Large intestine (tissue), 3 donors: ENCODE data around the gene KCNQ1OT1. TPM values are rescaled to one million over a fixed set of nuclear protein-coding genes. Genes with fewer than 3 reads are reported as not detected.

Source experiments
- DNase-seq, 2 donors: peaks; one replicate each; pipeline versions ENCODE4 v3.0.0 to v3.0.0-alpha.2; 2013
- H3K27ac ChIP-seq: one replicate; pipeline ENCODE4 v1.5.1; 2013; ENCODE audit warnings: low read length
- H3K27me3 ChIP-seq: 2 replicates; pipeline ENCODE4 v1.6.1; 2013; ENCODE audit warnings: low read length; ENCODE audit not compliant: control insufficient read depth, insufficient read depth
- H3K36me3 ChIP-seq: 2 replicates; pipeline ENCODE4 v1.6.1; 2013; ENCODE audit warnings: low read length; ENCODE audit not compliant: control insufficient read depth, insufficient read depth
- H3K4me1 ChIP-seq: one replicate; pipeline ENCODE4 v1.6.1; 2013; ENCODE audit warnings: low read length; ENCODE audit not compliant: control insufficient read depth, insufficient read depth
- H3K4me3 ChIP-seq: one replicate; pipeline ENCODE4 v1.5.1; 2013; ENCODE audit warnings: low read length
- H3K9me3 ChIP-seq: one replicate; pipeline ENCODE4 v1.6.1; 2013; ENCODE audit warnings: mild to moderate bottlenecking, low read depth, low read length, moderate library complexity; ENCODE audit not compliant: control insufficient read depth
- WGBS: methylation state at CpG from one replicate; pipeline ENCODE4 v1.1.5; 2013; ENCODE audit warnings: low lambda C conversion rate; ENCODE audit not compliant: insufficient coverage; 5-methylcytosine and 5-hydroxymethylcytosine counted together
- polyA plus RNA-seq: library from polyadenylated mRNA; unstranded; fragments of 120-200 nt; gene quantifications from one replicate; pipeline ENCODE4 v1.2.1, GENCODE V29; 2013

Gene KCNQ1OT1
- polyA plus RNA-seq, 1 donor = 2.8 TPM

- WGBS = no CpG with 5 or more reads among the region's 7 CpGs
- Histone ChIP-seq H3K9me3 (no peaks in the 10 kb centered on the region), H3K27me3 (no peaks in the 10 kb centered on the region), H3K27ac (no peak overlapping the region), H3K4me1 (peaks cover 45% of the 10 kb centered on the region), H3K4me3 (no peak overlapping the region), H3K36me3 (peaks cover 59% of the 10 kb centered on the region)
- no peak for DNase-seq
Observed at GRCh38 chr11:2686360-2687222, 13.2 kb downstream of the KCNQ1OT1 start.

- Histone ChIP-seq H3K36me3 (peaks cover 58% of the 10 kb centered on the region), H3K4me3 (no peak overlapping the region), H3K4me1 (peaks cover 37% of the 10 kb centered on the region), H3K27me3 (no peaks in the 10 kb centered on the region), H3K27ac (no peak overlapping the region), H3K9me3 (no peaks in the 10 kb centered on the region)
- no CpG with 5 or more reads among the region's 13 CpGs for WGBS
- DNase-seq = no peak
Observed at GRCh38 chr11:2685566-2686359, 14.0 kb downstream of the KCNQ1OT1 start.

GRCh38 chr11:2685051-2685450 lies 14.7 kb downstream of the KCNQ1OT1 start:
- Histone ChIP-seq H3K4me3 (no peak overlapping the region), H3K27me3 (no peaks in the 10 kb centered on the region), H3K27ac (no peak overlapping the region), H3K9me3 (no peaks in the 10 kb centered on the region), H3K36me3 (peaks cover 55% of the 10 kb centered on the region), H3K4me1 (peaks cover 29% of the 10 kb centered on the region)
- DNase-seq = no peak
- WGBS = no CpG with 5 or more reads among the region's 6 CpGs

DNA sequence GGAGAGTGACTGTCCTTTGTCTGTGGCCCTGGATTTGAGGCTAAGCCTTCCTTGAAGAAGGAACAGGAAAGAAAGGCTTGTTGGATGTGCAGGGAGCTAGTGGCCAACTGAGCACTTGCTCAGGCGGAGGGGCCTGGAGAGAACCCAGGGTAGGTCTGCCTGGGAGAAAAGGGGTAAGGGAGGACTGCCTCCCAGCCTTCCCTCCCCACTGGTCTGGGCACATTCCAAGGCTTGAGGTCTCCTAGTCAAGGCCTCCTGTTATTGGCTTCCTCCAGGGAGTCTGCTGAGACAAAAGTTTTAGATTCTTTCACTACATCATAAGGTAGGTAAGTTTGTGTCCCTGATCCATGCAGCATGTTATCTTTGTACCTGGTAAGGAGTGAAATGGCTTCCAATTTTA lies 15.2 kb downstream of the KCNQ1OT1 start:
- H3K9me3 ChIP-seq = no peaks in the 10 kb centered on the region
- H3K4me3 ChIP-seq = no peak overlapping the region
- peaks cover 55% of the 10 kb centered on the region for H3K36me3 ChIP-seq
- DNase-seq = no peak
- peaks cover 25% of the 10 kb centered on the region for H3K4me1 ChIP-seq
- WGBS = no CpG with 5 or more reads among the region's 1 CpG
- H3K27ac ChIP-seq = no peak overlapping the region
- no peaks in the 10 kb centered on the region for H3K27me3 ChIP-seq

DNA sequence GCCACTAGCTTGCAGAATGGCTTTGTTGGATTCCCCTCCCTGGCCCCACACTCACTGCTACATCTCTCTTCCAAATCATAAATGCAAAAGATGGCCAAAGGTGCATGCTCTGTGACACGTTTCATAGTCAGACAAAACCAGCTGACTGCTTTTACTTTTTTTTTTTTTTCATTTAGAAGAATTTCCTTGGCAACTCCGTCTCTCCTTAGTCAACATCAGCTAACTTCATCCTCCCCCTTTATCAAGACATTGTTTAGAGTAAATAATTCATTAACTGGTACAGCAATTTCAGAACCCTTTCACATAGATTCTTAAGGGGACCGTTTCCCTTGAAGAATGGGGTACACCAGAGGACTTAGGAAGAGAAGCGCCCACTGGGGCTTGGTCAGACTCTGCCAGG lies 16.0 kb downstream of the KCNQ1OT1 start:
- DNase-seq = no peak
- WGBS = 45% methylated on average over 2 of the region's 4 CpGs
- H3K36me3 ChIP-seq = peaks cover 51% of the 10 kb centered on the region

GRCh38 chr11:2681408-2682145 lies 18.2 kb downstream of the KCNQ1OT1 start:
- Histone ChIP-seq H3K9me3 (no peaks in the 10 kb centered on the region), H3K4me3 (no peak overlapping the region), H3K36me3 (peaks cover 38% of the 10 kb centered on the region), H3K4me1 (peaks cover 5% of the 10 kb centered on the region), H3K27ac (no peak overlapping the region), H3K27me3 (no peaks in the 10 kb centered on the region)
- no peak for DNase-seq
- WGBS = no CpG with 5 or more reads among the region's 5 CpGs

More for the DNA sequence above, 16.0 kb downstream of the KCNQ1OT1 start:
- peaks cover 17% of the 10 kb centered on the region for H3K4me1 ChIP-seq
- no peak overlapping the region for H3K27ac ChIP-seq
- no peaks in the 10 kb centered on the region for H3K9me3 ChIP-seq
- no peaks in the 10 kb centered on the region for H3K27me3 ChIP-seq
- no peak overlapping the region for H3K4me3 ChIP-seq

DNA sequence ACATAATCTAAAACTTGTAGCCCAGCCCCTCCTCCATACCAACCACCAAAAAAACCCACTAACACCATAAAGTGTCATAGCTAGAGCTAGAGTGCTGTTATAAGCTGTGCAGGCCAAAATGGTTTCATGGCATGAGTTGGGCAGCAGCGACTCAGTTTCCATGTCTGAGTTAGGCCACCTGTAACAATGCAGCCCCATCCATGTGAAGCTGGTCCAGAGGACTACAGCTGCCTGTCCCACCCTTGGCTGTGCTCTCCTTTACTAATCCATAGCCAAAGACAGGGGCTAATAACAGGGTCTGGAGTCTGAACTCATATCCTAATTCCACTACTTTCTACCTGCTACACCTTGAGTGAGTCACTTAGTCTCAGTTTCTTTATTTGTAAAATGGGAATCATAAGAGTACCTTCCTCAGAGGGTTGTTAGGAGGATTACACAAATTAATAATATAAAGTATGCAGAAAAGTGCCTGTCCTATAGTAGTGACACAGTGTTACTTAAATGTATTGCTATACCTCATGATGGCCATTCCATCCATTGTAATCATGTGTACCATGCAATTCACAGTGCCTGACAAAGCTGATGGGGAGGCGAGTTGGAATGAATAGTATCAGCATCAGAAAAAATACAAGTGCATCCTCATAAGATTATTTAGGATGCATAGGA lies 20.6 kb downstream of the KCNQ1OT1 start:
- Histone ChIP-seq H3K4me1 (peaks cover 18% of the 10 kb centered on the region), H3K9me3 (peaks cover 2% of the 10 kb centered on the region), H3K4me3 (no peak overlapping the region), H3K27me3 (no peaks in the 10 kb centered on the region), H3K36me3 (peaks cover 26% of the 10 kb centered on the region), H3K27ac (no peak overlapping the region)
- no CpG with 5 or more reads among the region's 2 CpGs for WGBS
- no peak for DNase-seq

DNA sequence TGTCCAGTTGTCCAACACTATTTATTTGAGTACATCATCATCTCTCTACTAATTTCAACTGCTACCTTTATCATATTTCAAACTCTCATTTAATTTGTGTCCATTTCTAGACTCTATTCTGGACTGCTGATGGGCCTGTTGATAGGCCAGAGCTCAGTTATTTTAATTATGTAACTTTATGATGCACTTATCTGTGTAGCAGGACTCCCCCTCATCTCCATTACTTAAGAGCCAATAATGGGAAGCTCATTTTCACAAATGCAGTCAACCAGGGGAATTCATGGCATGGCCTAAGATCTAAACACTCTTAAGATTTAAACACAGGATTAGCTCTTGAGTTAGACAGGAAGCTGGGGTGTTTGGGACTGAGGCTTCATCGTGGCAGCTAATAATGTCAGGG lies 21.4 kb downstream of the KCNQ1OT1 start:
- Histone ChIP-seq H3K4me3 (no peak overlapping the region), H3K4me1 (peaks cover 19% of the 10 kb centered on the region), H3K27me3 (no peaks in the 10 kb centered on the region), H3K36me3 (peaks cover 30% of the 10 kb centered on the region), H3K9me3 (peaks cover 7% of the 10 kb centered on the region), H3K27ac (no peak overlapping the region)
- WGBS = no CpG with 5 or more reads among the region's 1 CpG
- no peak for DNase-seq

- Histone ChIP-seq H3K4me3 (no peak overlapping the region), H3K36me3 (peaks cover 29% of the 10 kb centered on the region), H3K27me3 (no peaks in the 10 kb centered on the region), H3K4me1 (peaks cover 17% of the 10 kb centered on the region), H3K9me3 (peaks cover 7% of the 10 kb centered on the region), H3K27ac (no peak overlapping the region)
- no CpG with 5 or more reads among the region's 1 CpG for WGBS
- DNase-seq = no peak
Observed at GRCh38 chr11:2677127-2677526, 22.7 kb downstream of the KCNQ1OT1 start.

GRCh38 chr11:2675540-2675939 lies 24.3 kb downstream of the KCNQ1OT1 start:
- Histone ChIP-seq H3K27me3 (no peaks in the 10 kb centered on the region), H3K9me3 (peaks cover 7% of the 10 kb centered on the region), H3K4me1 (peaks cover 17% of the 10 kb centered on the region), H3K4me3 (no peak overlapping the region), H3K27ac (no peak overlapping the region), H3K36me3 (peaks cover 30% of the 10 kb centered on the region)
- DNase-seq = no peak
- WGBS = no CpG with 5 or more reads among the region's 7 CpGs
